DMS153 treated with DMSO at 0.1 percent for 48 hours (cell line): ENCODE data around the gene PNMA8A.
A peak's percentile ranks its signal among the peaks of the same experiment; 100 is the strongest.

Experiments
- DNase-seq: peaks from one replicate; lab custom pipeline; 2025; ENCODE audit not compliant: unreplicated experiment; lab: John Stamatoyannopoulos, UW

PNMA8A gene

DNA sequence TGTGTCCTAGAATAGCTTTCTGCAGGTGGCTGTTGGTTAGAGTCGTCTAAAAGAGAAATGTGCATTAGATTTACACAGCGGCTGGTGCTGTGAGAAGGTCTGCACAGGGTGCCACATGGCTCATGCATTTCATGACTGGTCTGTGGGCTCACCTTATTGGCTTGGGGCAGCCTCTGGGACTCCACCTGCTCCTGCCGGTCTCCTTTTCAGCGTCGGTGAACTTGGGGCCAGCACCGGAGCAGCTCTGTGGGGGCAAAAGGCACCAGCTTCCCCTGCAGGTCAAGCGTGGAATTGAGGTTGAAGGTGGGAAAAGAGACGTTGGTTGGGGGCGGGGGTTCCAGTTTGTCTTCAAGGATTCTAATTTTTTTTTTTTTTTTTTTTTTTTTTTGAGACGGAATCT lies 39.5 kb downstream of the PNMA8A start:
- DNase-seq = no peak

DNA sequence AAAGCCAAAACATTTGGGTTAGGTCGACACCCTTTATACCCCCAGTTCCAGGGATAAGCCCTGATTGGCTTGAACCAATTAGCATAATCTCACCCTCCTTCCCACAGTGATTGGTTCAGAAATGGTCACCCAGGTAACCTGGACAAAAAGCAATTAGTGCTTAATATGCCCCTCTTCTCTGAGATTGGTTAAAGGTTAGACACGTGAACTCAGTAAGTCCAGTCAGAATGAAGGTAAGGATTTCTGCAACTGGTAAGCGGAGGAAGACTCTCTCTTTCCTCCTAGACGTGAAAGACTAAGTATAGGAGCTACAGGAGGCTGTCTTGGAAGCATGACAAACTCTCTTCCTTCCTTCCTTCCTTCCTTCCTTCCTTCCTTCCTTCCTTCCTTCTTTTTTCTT lies 41.4 kb downstream of the PNMA8A start:
- no peak for DNase-seq

DNA sequence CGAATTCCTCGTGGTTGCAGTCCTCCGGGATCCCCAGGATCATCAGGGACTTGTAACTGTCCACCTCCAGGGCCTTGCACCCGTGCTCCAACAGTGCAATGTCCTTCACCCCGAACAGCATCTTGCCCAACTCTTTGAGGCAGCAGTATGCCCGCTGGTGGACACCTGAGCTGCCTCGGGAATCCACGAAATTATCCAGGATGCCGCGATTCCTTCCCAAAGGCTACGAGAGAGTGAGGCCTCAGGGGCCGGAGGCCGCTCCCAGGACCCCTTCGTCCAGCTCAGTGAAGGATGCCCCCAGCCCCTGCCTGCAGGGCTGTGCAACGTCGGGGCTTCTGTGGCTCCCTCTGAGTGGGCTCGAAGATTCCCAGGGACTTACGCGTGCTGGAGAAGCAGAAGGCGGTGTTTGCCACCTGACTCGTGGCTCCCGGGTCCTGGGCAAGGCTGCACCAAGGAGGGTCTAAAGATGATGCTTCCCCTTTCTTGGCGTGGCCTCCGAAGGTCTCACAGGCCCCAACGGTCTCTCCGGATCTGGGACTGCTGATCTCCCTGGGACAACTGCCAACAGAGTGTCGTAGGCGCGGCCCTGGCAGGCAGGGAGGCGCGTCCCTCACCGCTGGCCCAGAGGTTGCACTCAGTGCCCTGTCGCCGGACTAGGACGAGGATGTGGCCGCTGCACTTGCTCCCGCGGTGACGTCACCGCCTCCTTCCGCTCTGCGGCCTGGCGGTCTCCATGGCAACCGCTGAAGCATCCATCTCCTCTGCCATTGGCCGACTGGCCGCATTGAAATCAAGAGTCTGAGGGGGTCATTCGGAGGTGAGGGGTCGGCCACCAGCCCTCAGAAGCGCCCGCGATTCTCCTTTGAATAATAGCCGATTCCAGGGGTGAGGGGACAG lies 42.9 kb downstream of the PNMA8A start, which contains the start of gene PNMA8C:
TSS of gene PNMA8C (minus strand) at position 698 of the 897 bp plus-strand sequence. CDS start at position 121, 577 bp downstream.
- DNase-seq = peak; percentile 10

DNA sequence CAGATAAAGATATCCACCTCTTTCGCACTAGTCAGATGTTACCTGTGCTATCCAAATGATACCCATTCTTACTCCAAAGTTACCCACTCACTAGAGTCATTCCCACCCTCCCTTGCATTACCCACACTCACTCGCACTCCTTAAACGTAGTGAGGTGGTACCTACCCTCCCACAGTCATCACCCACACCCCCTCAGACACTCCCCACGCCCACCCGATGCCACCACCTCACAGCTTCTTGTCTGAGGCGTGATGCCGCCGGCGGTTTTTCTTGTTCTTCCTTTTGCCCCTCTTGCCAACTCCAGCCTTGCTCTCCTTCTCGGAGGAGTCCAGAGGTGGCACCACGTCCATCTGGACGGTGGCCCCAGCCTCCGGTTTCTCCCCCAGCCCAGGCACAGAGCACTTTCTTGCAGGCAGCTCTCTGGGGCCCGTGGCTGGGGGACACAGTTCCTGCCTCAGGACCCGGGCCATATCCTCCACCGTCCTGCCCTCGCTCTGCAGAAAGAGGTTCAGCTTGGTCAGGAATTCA lies 43.8 kb downstream of the PNMA8A start:
- DNase-seq = no peak

DNA sequence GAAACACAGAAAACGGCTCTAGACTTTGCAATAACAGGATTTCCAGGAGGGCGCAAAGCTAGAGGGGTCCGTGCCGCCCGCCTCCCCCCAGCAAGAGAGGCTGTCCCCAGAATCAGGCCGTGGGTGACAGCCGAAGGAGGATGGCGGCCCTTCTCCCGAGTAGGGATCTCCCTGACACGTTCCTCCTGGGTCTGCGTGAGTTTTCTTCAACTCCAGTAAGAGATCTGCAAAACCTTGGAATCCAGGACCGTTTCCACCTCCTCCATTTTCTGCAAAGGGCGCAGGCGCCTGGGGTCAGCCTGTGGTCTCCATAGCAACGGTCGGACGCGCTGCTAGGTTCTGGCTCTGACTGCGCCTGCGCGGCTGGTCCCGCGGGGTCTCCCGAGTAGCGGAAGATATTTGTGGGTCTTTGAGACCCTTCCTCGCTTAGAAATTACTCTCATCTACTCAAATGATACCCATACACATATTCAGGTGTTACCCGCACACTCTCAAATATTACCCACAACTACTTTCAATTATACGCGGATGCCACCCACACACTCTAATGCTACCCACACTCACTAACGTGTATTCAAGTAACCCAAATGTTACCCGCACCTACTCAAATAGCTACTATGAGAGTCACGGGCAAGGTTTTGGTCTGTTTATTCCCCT lies 44.7 kb downstream of the PNMA8A start:
- DNase-seq = peak; percentile 41

DNA sequence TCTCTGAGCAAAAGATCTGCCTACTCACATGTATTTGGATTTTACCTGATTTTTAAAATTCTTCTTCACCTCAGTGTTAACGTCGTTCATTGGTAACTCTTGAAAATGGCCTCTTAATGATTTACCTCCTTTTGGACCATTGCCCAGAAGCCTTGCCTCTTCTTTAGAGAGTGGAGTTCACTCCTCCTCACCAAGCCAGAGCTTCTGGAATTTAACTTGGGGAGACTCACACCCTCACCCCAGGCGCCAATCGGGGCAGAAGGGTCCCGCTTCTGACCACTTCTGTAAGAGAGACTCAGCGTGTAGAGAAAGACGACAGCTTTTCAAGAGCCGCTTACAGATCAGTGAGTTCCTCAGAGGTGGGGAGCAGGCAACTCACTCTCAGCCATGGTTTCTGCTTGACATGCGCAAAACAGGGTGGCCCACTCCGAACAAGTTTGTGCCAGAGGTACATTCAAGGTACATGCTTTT lies 45.3 kb downstream of the PNMA8A start:
- no peak for DNase-seq

DNA sequence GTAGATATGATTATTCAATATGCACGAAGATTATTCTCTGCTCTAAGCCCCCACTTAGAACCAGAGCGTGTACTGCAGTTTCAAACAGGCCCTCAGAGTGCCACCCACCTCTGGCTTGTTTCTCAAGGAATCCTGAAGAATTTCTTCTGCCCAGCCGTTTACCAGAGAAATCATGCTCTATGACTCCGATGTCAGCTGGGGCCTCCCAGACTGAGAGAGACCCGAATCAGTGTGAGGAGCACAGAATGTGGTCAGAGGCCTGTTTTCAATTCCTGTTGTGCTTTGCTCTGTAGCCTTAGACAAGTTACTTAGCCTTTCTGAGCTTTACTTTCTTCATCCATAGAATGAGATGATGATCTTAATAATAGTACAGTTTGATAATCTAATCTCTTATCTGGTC lies 48.2 kb downstream of the PNMA8A start:
- no peak for DNase-seq

DNA sequence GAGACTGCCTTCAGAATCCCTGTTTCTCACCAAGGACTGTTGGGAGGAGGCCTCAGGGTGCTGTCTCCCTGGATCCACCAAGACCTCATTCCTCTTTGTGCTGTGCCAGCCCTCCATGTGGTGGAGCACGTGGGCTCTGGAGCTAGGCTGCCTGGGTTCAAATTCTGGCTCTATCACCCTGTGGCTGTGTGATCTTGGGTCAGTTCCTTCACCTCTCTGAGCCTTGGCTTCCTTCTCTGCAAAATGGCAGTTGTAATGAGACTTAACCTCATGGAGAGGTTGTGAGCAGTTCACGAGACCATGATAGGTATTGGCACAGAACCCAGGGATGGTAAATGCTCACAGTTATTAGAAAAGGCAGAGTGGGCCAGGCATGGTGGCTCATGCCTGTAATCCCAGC lies 49.0 kb downstream of the PNMA8A start:
- no peak for DNase-seq

DNA sequence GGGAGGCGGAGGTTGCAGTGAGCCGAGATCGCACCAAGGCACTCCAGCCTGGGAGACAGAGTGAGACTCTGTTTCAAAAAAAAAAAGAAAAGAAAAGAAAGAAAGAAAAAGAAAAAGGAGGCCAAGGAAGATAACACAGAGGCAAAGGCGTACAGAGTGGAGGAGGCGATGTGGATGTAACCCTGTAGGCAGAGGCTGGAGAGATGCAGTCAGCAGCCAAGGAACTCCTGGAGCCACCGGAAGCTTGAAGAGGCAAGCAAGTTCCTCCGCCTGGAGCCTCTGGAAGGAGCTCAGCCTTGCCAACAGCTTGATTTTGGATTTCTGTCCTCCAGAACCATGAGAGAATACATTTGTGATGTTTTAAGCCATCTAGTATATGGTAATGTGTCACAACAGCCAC lies 51.3 kb downstream of the PNMA8A start:
- no peak for DNase-seq
